Psoas muscle (tissue), 8 donors: ENCODE results near the gene IGDCC3. TPM values are rescaled to one million over a fixed set of nuclear protein-coding genes. Genes with fewer than 3 reads are reported as not detected.

Experiments
- ATAC-seq, 4 donors: fragments of 200-7000 bp; cut with Tn5 transposase; one replicate each; pipeline ENCODE4 v1.9.1; 2020; ENCODE audit warnings: moderate library complexity in 3 of 4, mild to moderate bottlenecking in 2 of 4
- DNase-seq, 2 donors: peaks; one replicate each; pipeline ENCODE4 v3.0.0-alpha.2; 2020
- H3K27ac ChIP-seq: fragments of 200-600 bp; one replicate; pipeline ENCODE4 v1.8.0; 2022
- H3K27me3 ChIP-seq, 3 donors: fragments of 200-600 bp in 1 of 3; one replicate each; pipeline versions ENCODE4 v1.6.1 to v1.8.0; 2013 to 2022; ENCODE audit warnings: low read length in 2 of 3, mild to moderate bottlenecking in 2 of 3, moderate library complexity in 1 of 3; ENCODE audit not compliant: insufficient read depth in 3 of 3
- H3K36me3 ChIP-seq, 2 donors: fragments of 200-600 bp in 1 of 2; one replicate each; pipeline versions ENCODE4 v1.6.1 to v1.8.0; 2013 to 2022; ENCODE audit warnings: low read depth in 1 of 2, mild to moderate bottlenecking in 1 of 2, moderate library complexity in 1 of 2; ENCODE audit not compliant: insufficient read depth in 1 of 2
- H3K4me1 ChIP-seq: fragments of 200-600 bp; one replicate; pipeline ENCODE4 v1.8.0; 2022
- H3K4me3 ChIP-seq: fragments of 200-600 bp; one replicate; pipeline ENCODE4 v1.8.0; 2022; ENCODE audit warnings: mild to moderate bottlenecking
- H3K9me3 ChIP-seq: fragments of 200-600 bp; one replicate; pipeline ENCODE4 v1.8.0; 2022
- WGBS, 3 donors: extraction: QIAGEN DNeasy Blood & Tissue Kit; methylation state at CpG; one replicate each; pipeline versions ENCODE4 v1.1.6 to v1.1.7; 2013; 5-methylcytosine and 5-hydroxymethylcytosine counted together
- intact Hi-C, 2 donors: fragments of 100-400 bp; cut with DNase I; formaldehyde crosslinking; loops; one replicate each; pipeline versions ENCODE4 v1.11.0 to v1.14.2; 2022
- polyA plus RNA-seq, 3 donors: library from polyadenylated mRNA; stranded (reverse); fragments of 200-250 nt; gene quantifications; one replicate each; pipeline ENCODE4 v1.2.3, GENCODE V29; 2013
- total RNA-seq, 4 donors: library from RNA; stranded (reverse); fragmentation: NEBNext Ultra II Directional in 2 of 4; extraction: Animal tissue kit (Norgen Biotek cat#: 25700) in 2 of 4; gene quantifications; one replicate each; pipeline versions ENCODE4 v1.2.1 to v1.2.4, GENCODE V29; 2021 to 2023
- TF ChIP-seq, protein P1 (sequence below): fragments of 200-600 bp; IDR thresholded peaks from one replicate; pipeline ENCODE4 v1.8.0; 2022; ENCODE audit warnings: antibody characterized with exemption
- donor health status: healthy with polysubstance abuse.
- donor health status: DM: no; HTN: no; CAD: no; lungs with moderate emphysema.
- donor health status: Bipolar disorder and iron deficiency.
- donor health status: healthy.
- donor health status: DM: yes; HTN: yes; CAD: no.
- donor health status: DM: no; HTN: no; CAD: no.
- donor health status: DM: no; HTN: no; CAD: no.
- donor health status: DM: yes; HTN: yes; CAD: no.

The IGDCC3 gene
- total and polyA plus RNA-seq, 7 donors = not detected

DNA sequence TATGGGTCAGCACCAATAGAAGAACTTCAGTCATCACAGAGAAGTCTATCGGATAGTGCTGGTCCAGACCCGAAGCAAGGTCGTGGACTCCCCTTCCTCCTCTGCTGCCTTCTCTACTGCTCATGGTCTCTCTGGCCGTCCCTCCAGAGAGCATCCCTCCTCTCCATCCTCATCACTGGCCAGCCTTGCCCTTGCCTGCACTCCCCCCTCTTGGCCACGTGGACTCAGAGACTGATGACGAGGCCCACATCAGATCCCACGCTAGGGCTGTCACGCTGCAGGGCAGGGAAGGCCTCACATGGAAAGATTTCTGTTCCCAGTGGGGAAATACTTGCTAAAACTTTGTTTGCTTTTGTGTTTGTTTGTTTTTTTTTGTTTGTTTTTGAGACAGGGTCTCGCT, 35.3 kb downstream of the IGDCC3 start:
- no peaks in the 10 kb centered on the region for H3K27me3 ChIP-seq
- H3K4me3 ChIP-seq = no peak overlapping the region
- WGBS, 3 donors = 88 to 90% (median 89%) methylated on average over 9 of the region's 9 CpGs
- no peaks in the 10 kb centered on the region for H3K4me1 ChIP-seq
- peak in 1 of 2 donors; percentile 28 for DNase-seq
- intact Hi-C loops = no loop called here
- ATAC-seq = no peak
- TF ChIP-seq, protein P1, sequence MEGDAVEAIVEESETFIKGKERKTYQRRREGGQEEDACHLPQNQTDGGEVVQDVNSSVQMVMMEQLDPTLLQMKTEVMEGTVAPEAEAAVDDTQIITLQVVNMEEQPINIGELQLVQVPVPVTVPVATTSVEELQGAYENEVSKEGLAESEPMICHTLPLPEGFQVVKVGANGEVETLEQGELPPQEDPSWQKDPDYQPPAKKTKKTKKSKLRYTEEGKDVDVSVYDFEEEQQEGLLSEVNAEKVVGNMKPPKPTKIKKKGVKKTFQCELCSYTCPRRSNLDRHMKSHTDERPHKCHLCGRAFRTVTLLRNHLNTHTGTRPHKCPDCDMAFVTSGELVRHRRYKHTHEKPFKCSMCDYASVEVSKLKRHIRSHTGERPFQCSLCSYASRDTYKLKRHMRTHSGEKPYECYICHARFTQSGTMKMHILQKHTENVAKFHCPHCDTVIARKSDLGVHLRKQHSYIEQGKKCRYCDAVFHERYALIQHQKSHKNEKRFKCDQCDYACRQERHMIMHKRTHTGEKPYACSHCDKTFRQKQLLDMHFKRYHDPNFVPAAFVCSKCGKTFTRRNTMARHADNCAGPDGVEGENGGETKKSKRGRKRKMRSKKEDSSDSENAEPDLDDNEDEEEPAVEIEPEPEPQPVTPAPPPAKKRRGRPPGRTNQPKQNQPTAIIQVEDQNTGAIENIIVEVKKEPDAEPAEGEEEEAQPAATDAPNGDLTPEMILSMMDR = no peak
- H3K36me3 ChIP-seq = no peaks in the 10 kb centered on the region
- no peaks in the 10 kb centered on the region for H3K9me3 ChIP-seq
- H3K27ac ChIP-seq = no peak overlapping the region

DNA sequence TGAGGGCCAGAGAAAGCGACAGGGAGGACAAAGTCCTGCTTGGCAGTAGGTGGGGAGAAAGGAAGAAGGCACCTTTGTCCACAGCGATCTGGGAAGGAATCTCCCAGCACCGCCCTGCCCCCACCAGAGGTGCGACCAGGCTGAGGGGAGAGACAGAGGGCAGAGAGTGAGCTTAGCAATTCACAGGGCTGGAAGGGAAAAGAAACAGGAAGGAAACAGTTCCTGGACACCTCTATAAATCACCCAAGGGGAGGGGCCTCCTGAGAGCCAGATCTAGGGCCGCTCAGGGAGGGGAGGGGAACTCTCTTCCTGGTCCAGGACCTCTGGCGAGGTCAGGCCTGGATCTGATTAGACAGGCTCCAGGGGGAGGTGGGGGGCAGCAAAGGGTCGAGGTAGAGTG, 37.9 kb downstream of the IGDCC3 start:
- 57 to 61% (median 59%) methylated on average over 7 of the region's 7 CpGs for WGBS, 3 donors
- Histone ChIP-seq H3K4me1 (no peaks in the 10 kb centered on the region), H3K4me3 (no peak overlapping the region), H3K27ac (no peak overlapping the region), H3K9me3 (no peaks in the 10 kb centered on the region), H3K36me3 (no peaks in the 10 kb centered on the region), H3K27me3 (peaks cover 0 to 2% (median 0%) of the 10 kb centered on the region in 3 donors)
- ATAC-seq (no peak), DNase-seq (no peak)
- TF ChIP-seq, protein P1 = no peak
- intact Hi-C loops = no loop called here

DNA sequence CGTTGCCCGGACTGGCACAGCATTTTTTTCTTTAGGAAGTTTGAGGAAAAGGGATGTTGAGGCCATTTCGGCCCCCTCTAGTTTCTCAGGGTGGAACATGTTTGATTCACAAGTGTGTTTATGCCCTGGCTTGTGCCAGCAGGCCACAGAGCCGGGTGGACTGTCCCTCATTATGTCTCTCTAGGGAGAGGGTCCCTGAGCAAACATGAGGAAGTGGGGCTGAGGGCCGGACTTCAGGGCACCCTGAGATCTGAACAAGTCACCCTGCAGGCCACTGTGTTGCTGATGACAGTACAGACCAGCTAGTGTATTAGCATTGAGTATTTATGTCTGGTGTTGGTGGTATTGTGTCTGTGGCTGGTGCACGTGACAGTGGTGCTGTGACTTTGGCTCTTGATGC, 38.4 kb downstream of the IGDCC3 start:
- intact Hi-C loops = no loop called here
- Histone ChIP-seq H3K4me1 (no peaks in the 10 kb centered on the region), H3K27me3 (peaks cover 0 to 2% (median 0%) of the 10 kb centered on the region in 3 donors), H3K9me3 (no peaks in the 10 kb centered on the region), H3K4me3 (no peak overlapping the region), H3K27ac (no peak overlapping the region), H3K36me3 (no peaks in the 10 kb centered on the region)
- ATAC-seq (no peak), DNase-seq (no peak)
- 86 to 88% (median 86%) methylated on average over 6 of the region's 6 CpGs for WGBS, 3 donors
- TF ChIP-seq, protein P1 = no peak

DNA sequence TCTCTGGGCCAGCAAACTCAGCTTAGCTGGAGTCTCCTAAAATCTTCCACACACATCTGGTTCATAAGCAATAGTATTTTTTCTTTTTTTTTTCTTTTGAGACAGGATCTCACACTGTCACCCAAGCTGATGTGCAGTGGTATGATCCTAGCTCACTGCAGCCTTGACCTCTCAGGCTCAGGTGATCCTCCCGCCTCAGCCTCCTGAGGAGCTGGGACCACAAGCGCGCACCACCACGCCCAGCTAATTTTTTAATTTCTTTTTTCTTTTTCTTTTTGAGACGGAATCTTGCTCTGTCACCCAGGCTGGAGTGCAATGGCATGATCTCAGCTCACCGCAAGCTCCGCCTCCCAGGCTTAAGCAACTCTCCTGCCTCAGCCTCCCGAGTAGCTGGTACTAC, 39.0 kb downstream of the IGDCC3 start:
- 91 to 96% (median 93%) methylated on average over 8 of the region's 8 CpGs for WGBS, 3 donors
- Histone ChIP-seq H3K9me3 (no peaks in the 10 kb centered on the region), H3K4me1 (no peaks in the 10 kb centered on the region), H3K4me3 (no peak overlapping the region), H3K27me3 (peaks cover 0 to 2% (median 0%) of the 10 kb centered on the region in 3 donors), H3K27ac (no peak overlapping the region), H3K36me3 (no peaks in the 10 kb centered on the region)
- ATAC-seq = no peak
- TF ChIP-seq, protein P1 = no peak
- intact Hi-C loops = no loop called here
- DNase-seq = no peak

DNA sequence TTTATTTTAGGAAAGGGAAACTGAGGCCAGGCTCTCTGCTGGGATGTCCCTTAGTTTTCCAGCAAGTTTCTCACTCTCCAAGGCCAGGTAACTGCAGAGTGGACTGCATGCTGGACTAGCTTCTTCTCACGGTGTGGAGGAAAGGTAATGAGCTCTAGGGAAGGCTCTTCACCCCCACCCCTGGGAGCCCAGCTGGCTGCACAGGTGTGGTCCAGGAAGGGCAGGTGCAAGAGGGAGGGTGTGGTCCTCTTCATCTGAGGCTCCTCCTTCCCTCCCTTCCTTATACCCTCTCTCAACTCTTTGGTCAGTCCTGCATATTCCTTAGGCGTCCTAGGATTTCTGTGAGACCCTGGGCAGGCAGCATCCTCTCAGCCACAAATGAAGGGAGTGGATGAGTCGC, 39.4 kb downstream of the IGDCC3 start:
- no peaks in the 10 kb centered on the region for H3K9me3 ChIP-seq
- H3K4me3 ChIP-seq = no peak overlapping the region
- WGBS, 3 donors = 66 to 76% (median 76%) methylated on average over 3 of the region's 3 CpGs
- H3K4me1 ChIP-seq = no peaks in the 10 kb centered on the region
- no peaks in the 10 kb centered on the region for H3K36me3 ChIP-seq
- TF ChIP-seq, protein P1 = no peak
- intact Hi-C loops = no loop called here
- no peak for ATAC-seq
- no peak overlapping the region for H3K27ac ChIP-seq
- no peak for DNase-seq
- H3K27me3 ChIP-seq = peaks cover 0 to 2% (median 0%) of the 10 kb centered on the region in 3 donors
